HEK293 (cell line): ENCODE results near the gene MEGF8.
A peak's percentile ranks its signal among the peaks of the same experiment; 100 is the strongest.

Experiments
- EGR2 ChIP-seq: fragments of 450-650 bp; formaldehyde crosslinking; IDR thresholded peaks from 2 replicates; pipeline ENCODE4 v1.5.1; 2016; ENCODE audit warnings: low read depth, missing biosample characterization, missing genetic modification characterization
- GFI1B ChIP-seq: fragments of 450-650 bp; formaldehyde crosslinking; IDR thresholded peaks from 2 replicates; pipeline ENCODE4 v1.5.1; 2016; ENCODE audit warnings: missing biosample characterization, missing genetic modification characterization
- HOXA7 ChIP-seq: sonication (generic); formaldehyde crosslinking; IDR thresholded peaks from 2 replicates; pipeline ENCODE4 v1.8.1; 2022; ENCODE audit warnings: missing genetic modification reagents, borderline replicate concordance
- IKZF3 ChIP-seq: fragments of 450-650 bp; IDR thresholded peaks from 2 replicates; pipeline ENCODE4 v1.5.0; 2018; ENCODE audit warnings: missing biosample characterization, mild to moderate bottlenecking, missing genetic modification characterization, moderate library complexity
- KLF9 ChIP-seq: fragments of 450-650 bp; formaldehyde crosslinking; IDR thresholded peaks from 2 replicates; pipeline ENCODE4 v1.5.1; 2016; ENCODE audit warnings: missing biosample characterization, missing genetic modification characterization, low read depth
- OSR2 ChIP-seq: fragments of 450-650 bp; formaldehyde crosslinking; IDR thresholded peaks from 2 replicates; pipeline ENCODE4 v1.5.1; 2016; ENCODE audit warnings: missing biosample characterization, missing genetic modification characterization
- REST ChIP-seq: fragments of 450-650 bp; formaldehyde crosslinking; IDR thresholded peaks from 2 replicates; pipeline ENCODE4 v1.5.1; 2016; ENCODE audit warnings: missing biosample characterization, missing genetic modification characterization
- SP7 ChIP-seq: fragments of 450-650 bp; formaldehyde crosslinking; IDR thresholded peaks from 2 replicates; pipeline ENCODE4 v1.5.1; 2016; ENCODE audit warnings: missing biosample characterization, missing genetic modification characterization
- ZBTB17 ChIP-seq: fragments of 450-650 bp; formaldehyde crosslinking; IDR thresholded peaks from 2 replicates; pipeline ENCODE4 v1.5.1; 2016; ENCODE audit warnings: missing biosample characterization, missing genetic modification characterization
- ZNF10 ChIP-seq: fragments of 450-650 bp; formaldehyde crosslinking; IDR thresholded peaks from 2 replicates; pipeline ENCODE4 v1.5.1; 2017; ENCODE audit warnings: missing biosample characterization, missing genetic modification characterization
- ZNF121 ChIP-seq: fragments of 450-650 bp; formaldehyde crosslinking; IDR thresholded peaks from 2 replicates; pipeline ENCODE4 v1.5.1; 2016; ENCODE audit warnings: missing biosample characterization, missing genetic modification characterization
- ZNF155 ChIP-seq: fragments of 450-650 bp; formaldehyde crosslinking; IDR thresholded peaks from 2 replicates; pipeline ENCODE4 v1.5.1; 2016; ENCODE audit warnings: missing biosample characterization, missing genetic modification characterization
- ZNF169 ChIP-seq: fragments of 450-650 bp; formaldehyde crosslinking; IDR thresholded peaks from 2 replicates; pipeline ENCODE4 v1.5.1; 2016; ENCODE audit warnings: missing biosample characterization, missing genetic modification characterization
- ZNF202 ChIP-seq: fragments of 450-650 bp; formaldehyde crosslinking; IDR thresholded peaks from 2 replicates; pipeline ENCODE4 v1.5.1; 2016; ENCODE audit warnings: missing biosample characterization, missing genetic modification characterization, borderline replicate concordance
- ZNF211 ChIP-seq: fragments of 450-650 bp; formaldehyde crosslinking; IDR thresholded peaks from 2 replicates; pipeline ENCODE4 v1.5.1; 2016; ENCODE audit warnings: low read depth, missing biosample characterization, missing genetic modification characterization
- ZNF292 ChIP-seq: fragments of 450-650 bp; formaldehyde crosslinking; IDR thresholded peaks from 2 replicates; pipeline ENCODE4 v1.5.1; 2016; ENCODE audit warnings: low read depth, missing biosample characterization, missing genetic modification characterization, borderline replicate concordance
- ZNF311 ChIP-seq: fragments of 450-650 bp; formaldehyde crosslinking; IDR thresholded peaks from 2 replicates; pipeline ENCODE4 v1.5.1; 2017; ENCODE audit warnings: missing biosample characterization, missing genetic modification characterization, borderline replicate concordance
- ZNF366 ChIP-seq: fragments of 450-650 bp; formaldehyde crosslinking; conservative IDR thresholded peaks from 2 replicates; pipeline ENCODE4 v1.5.1; 2016; ENCODE audit warnings: missing biosample characterization, missing genetic modification characterization
- ZNF433 ChIP-seq: fragments of 450-650 bp; formaldehyde crosslinking; IDR thresholded peaks from 2 replicates; pipeline ENCODE4 v1.5.1; 2016; ENCODE audit warnings: missing biosample characterization, missing genetic modification characterization, low read depth
- ZNF580 ChIP-seq: fragments of 450-650 bp; formaldehyde crosslinking; IDR thresholded peaks from 2 replicates; pipeline ENCODE4 v1.5.1; 2016; ENCODE audit warnings: missing biosample characterization, missing genetic modification characterization
- ZNF596 ChIP-seq: fragments of 450-650 bp; IDR thresholded peaks from 2 replicates; pipeline ENCODE4 v1.5.0; 2018; ENCODE audit warnings: missing biosample characterization, mild to moderate bottlenecking, missing genetic modification characterization, moderate library complexity
- ZNF645 ChIP-seq: fragments of 450-650 bp; formaldehyde crosslinking; IDR thresholded peaks from 2 replicates; pipeline ENCODE4; 2016; ENCODE audit warnings: missing biosample characterization, missing genetic modification characterization
- ZNF654 ChIP-seq: fragments of 450-650 bp; formaldehyde crosslinking; IDR thresholded peaks from 2 replicates; pipeline ENCODE4 v1.5.1; 2016; ENCODE audit warnings: low read depth, missing biosample characterization, missing genetic modification characterization
- ZNF701 ChIP-seq: fragments of 450-650 bp; formaldehyde crosslinking; IDR thresholded peaks from 2 replicates; pipeline ENCODE4 v1.5.1; 2016; ENCODE audit warnings: missing biosample characterization, missing genetic modification characterization
- ZNF747 ChIP-seq: fragments of 450-650 bp; formaldehyde crosslinking; IDR thresholded peaks from 2 replicates; pipeline ENCODE4 v1.5.1; 2016; ENCODE audit warnings: missing biosample characterization, missing genetic modification characterization
- TF ChIP-seq, protein P1 (sequence below): fragments of 450-650 bp; formaldehyde crosslinking; IDR thresholded peaks from 2 replicates; pipeline ENCODE4 v1.5.1; 2016; ENCODE audit warnings: missing biosample characterization, missing genetic modification characterization
- TF ChIP-seq, protein P2 (sequence below): fragments of 450-650 bp; formaldehyde crosslinking; IDR thresholded peaks from 2 replicates; pipeline ENCODE4 v1.5.1; 2016; ENCODE audit warnings: missing biosample characterization, missing genetic modification characterization, low read depth
- TF ChIP-seq, protein P3 (sequence below): fragments of 450-650 bp; formaldehyde crosslinking; IDR thresholded peaks from 2 replicates; pipeline ENCODE4 v1.5.1; 2016; ENCODE audit warnings: missing biosample characterization, missing genetic modification characterization

Gene MEGF8

GRCh38 chr19:42420055-42420544 is 94.7 kb downstream of the MEGF8 start (continued):
- TF ChIP-seq, protein P1, sequence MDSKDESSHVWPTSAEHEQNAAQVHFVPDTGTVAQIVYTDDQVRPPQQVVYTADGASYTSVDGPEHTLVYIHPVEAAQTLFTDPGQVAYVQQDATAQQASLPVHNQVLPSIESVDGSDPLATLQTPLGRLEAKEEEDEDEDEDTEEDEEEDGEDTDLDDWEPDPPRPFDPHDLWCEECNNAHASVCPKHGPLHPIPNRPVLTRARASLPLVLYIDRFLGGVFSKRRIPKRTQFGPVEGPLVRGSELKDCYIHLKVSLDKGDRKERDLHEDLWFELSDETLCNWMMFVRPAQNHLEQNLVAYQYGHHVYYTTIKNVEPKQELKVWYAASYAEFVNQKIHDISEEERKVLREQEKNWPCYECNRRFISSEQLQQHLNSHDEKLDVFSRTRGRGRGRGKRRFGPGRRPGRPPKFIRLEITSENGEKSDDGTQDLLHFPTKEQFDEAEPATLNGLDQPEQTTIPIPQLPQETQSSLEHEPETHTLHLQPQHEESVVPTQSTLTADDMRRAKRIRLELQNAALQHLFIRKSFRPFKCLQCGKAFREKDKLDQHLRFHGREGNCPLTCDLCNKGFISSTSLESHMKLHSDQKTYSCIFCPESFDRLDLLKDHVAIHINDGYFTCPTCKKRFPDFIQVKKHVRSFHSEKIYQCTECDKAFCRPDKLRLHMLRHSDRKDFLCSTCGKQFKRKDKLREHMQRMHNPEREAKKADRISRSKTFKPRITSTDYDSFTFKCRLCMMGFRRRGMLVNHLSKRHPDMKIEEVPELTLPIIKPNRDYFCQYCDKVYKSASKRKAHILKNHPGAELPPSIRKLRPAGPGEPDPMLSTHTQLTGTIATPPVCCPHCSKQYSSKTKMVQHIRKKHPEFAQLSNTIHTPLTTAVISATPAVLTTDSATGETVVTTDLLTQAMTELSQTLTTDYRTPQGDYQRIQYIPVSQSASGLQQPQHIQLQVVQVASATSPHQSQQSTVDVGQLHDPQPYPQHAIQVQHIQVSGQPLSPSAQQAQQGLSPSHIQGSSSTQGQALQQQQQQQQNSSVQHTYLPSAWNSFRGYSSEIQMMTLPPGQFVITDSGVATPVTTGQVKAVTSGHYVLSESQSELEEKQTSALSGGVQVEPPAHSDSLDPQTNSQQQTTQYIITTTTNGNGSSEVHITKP (tag by site-specific recombination): peak; percentile 69
- no peak for TF ChIP-seq KLF9
- TF ChIP-seq OSR2 (tag by site-specific recombination): no peak
- TF ChIP-seq ZNF121 (tag by site-specific recombination): no peak
- TF ChIP-seq, protein P2, sequence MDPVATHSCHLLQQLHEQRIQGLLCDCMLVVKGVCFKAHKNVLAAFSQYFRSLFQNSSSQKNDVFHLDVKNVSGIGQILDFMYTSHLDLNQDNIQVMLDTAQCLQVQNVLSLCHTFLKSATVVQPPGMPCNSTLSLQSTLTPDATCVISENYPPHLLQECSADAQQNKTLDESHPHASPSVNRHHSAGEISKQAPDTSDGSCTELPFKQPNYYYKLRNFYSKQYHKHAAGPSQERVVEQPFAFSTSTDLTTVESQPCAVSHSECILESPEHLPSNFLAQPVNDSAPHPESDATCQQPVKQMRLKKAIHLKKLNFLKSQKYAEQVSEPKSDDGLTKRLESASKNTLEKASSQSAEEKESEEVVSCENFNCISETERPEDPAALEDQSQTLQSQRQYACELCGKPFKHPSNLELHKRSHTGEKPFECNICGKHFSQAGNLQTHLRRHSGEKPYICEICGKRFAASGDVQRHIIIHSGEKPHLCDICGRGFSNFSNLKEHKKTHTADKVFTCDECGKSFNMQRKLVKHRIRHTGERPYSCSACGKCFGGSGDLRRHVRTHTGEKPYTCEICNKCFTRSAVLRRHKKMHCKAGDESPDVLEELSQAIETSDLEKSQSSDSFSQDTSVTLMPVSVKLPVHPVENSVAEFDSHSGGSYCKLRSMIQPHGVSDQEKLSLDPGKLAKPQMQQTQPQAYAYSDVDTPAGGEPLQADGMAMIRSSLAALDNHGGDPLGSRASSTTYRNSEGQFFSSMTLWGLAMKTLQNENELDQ (tag by site-specific recombination): no peak
- TF ChIP-seq ZNF596: no peak
- 0 out of 2 replicates have a peak, but pooled peaks have one; percentile 7 for TF ChIP-seq ZNF211 (tag by site-specific recombination)
- TF ChIP-seq IKZF3 (tag by site-specific recombination): no peak
- TF ChIP-seq, protein P3, sequence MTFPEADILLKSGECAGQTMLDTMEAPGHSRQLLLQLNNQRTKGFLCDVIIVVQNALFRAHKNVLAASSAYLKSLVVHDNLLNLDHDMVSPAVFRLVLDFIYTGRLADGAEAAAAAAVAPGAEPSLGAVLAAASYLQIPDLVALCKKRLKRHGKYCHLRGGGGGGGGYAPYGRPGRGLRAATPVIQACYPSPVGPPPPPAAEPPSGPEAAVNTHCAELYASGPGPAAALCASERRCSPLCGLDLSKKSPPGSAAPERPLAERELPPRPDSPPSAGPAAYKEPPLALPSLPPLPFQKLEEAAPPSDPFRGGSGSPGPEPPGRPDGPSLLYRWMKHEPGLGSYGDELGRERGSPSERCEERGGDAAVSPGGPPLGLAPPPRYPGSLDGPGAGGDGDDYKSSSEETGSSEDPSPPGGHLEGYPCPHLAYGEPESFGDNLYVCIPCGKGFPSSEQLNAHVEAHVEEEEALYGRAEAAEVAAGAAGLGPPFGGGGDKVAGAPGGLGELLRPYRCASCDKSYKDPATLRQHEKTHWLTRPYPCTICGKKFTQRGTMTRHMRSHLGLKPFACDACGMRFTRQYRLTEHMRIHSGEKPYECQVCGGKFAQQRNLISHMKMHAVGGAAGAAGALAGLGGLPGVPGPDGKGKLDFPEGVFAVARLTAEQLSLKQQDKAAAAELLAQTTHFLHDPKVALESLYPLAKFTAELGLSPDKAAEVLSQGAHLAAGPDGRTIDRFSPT (tag by site-specific recombination): no peak
- no peak for TF ChIP-seq ZNF202
- TF ChIP-seq SP7 (tag by site-specific recombination): peak; percentile 66; the same call in 1 of the 2 replicates
- TF ChIP-seq ZNF580 (tag by site-specific recombination): peak; percentile 80
- TF ChIP-seq GFI1B (tag by site-specific recombination): no peak
- TF ChIP-seq ZNF10 (tag by site-specific recombination): 0 out of 2 replicates have a peak, but pooled peaks have one; percentile 29
- TF ChIP-seq ZNF292 (tag by site-specific recombination): no peak
- TF ChIP-seq ZNF645 (tag by site-specific recombination): no peak
- no peak; the same call in 1 of the 2 replicates for TF ChIP-seq ZNF654 (tag by site-specific recombination)
- TF ChIP-seq ZNF169: no peak
- no peak for TF ChIP-seq ZNF747
- no peak for TF ChIP-seq ZNF155 (tag by site-specific recombination)
- no peak for TF ChIP-seq REST (tag by site-specific recombination)
- TF ChIP-seq HOXA7: no peak
- no peak for TF ChIP-seq ZNF701 (tag by site-specific recombination)
- peak; percentile 78 for TF ChIP-seq EGR2 (tag by site-specific recombination)
- peak; percentile 84 for TF ChIP-seq ZBTB17 (tag by site-specific recombination)
- no peak for TF ChIP-seq ZNF433 (tag by site-specific recombination)
- TF ChIP-seq ZNF311 (tag by site-specific recombination): no peak
- TF ChIP-seq ZNF366 (tag by site-specific recombination): peak; percentile 26; the same call in 1 of the 2 replicates
